ENCODE data around the gene SPN.

GRCh38 chr16:29645694-29646187 is 17.3 kb upstream of the SPN start:
- TF ChIP-seq CTCF (conservative IDR thresholded peaks at IDR 0.05; ENCODE audit: low read depth, low read length) (no peak), EZH2 (IDR thresholded peaks at IDR 0.05; ENCODE audit: borderline replicate concordance, low read depth, low read length, poor library complexity, severe bottlenecking) (no peak)

Measured in A673 (cell line).